Keratinocyte (primary cell): Measurements from ENCODE around the gene FMN2. TPM values are rescaled to one million over a fixed set of nuclear protein-coding genes. Genes with fewer than 3 reads are reported as not detected.

ENCODE experiments used
- DNase-seq: peaks from one replicate; pipeline ENCODE4 v3.0.0-alpha.2; 2011; ENCODE audit warnings: low read depth, missing footprints, low spot score
- FAIRE-seq: peaks from 2 replicates; lab custom pipeline; 2011; peaks lifted over from hg19 to GRCh38; lab: Jason Lieb, UNC
- H2AFZ ChIP-seq: 2 replicates; pipeline ENCODE4 v1.6.0; 2012; ENCODE audit warnings: low read length, control low read depth, inconsistent platforms; ENCODE audit not compliant: control insufficient read depth
- H3K27ac ChIP-seq: 2 replicates; pipeline ENCODE4 v1.5.1; 2011; ENCODE audit warnings: low read length; ENCODE audit not compliant: control insufficient read depth, insufficient read depth
- H3K27me3 ChIP-seq: 3 replicates; pipeline ENCODE4 v1.6.0; 2011; ENCODE audit warnings: low read length; ENCODE audit not compliant: control insufficient read depth, insufficient read depth; ENCODE audit errors: extremely low read depth
- H3K36me3 ChIP-seq, 2 experiments: 2 replicates in 1 of 2; 3 replicates in 1 of 2; pipeline ENCODE4 v1.5.1; 2011; ENCODE audit warnings: low read length in 2 of 2, mild to moderate bottlenecking in 1 of 2; ENCODE audit not compliant: control insufficient read depth in 2 of 2, insufficient read depth in 2 of 2; ENCODE audit errors: extremely low read depth in 1 of 2
- H3K4me1 ChIP-seq: 3 replicates; pipeline ENCODE4 v1.5.1; 2011; ENCODE audit warnings: low read length; ENCODE audit not compliant: control insufficient read depth, insufficient read depth; ENCODE audit errors: extremely low read depth
- H3K4me2 ChIP-seq: 3 replicates; pipeline ENCODE4 v1.6.0; 2011; ENCODE audit warnings: low read depth, low read length; ENCODE audit not compliant: control insufficient read depth, insufficient read depth; ENCODE audit errors: extremely low read depth
- H3K4me3 ChIP-seq, 3 experiments: fragments of 200-600 bp in 1 of 3; sonication (generic) in 1 of 3; 2 replicates in 2 of 3; 3 replicates in 1 of 3; pipeline ENCODE4 v1.5.1; 2011 to 2016; ENCODE audit warnings: low read length in 3 of 3, mild to moderate bottlenecking in 3 of 3, control low read depth in 2 of 3, inconsistent platforms in 1 of 3, low read depth in 1 of 3, mixed read lengths in 1 of 3, mixed run types in 1 of 3, moderate library complexity in 1 of 3; ENCODE audit not compliant: control insufficient read depth in 2 of 3, insufficient read depth in 2 of 3; ENCODE audit errors: extremely low read depth in 1 of 3
- H3K79me2 ChIP-seq: 2 replicates; pipeline ENCODE4 v1.6.0; 2012; ENCODE audit warnings: low read length; ENCODE audit not compliant: control insufficient read depth, insufficient read depth
- H3K9ac ChIP-seq: 3 replicates; pipeline ENCODE4 v1.6.0; 2011; ENCODE audit warnings: low read length; ENCODE audit not compliant: control insufficient read depth, insufficient read depth; ENCODE audit errors: extremely low read depth
- H3K9me1 ChIP-seq: 3 replicates; pipeline ENCODE4 v1.6.0; 2011; ENCODE audit warnings: low read length; ENCODE audit not compliant: control insufficient read depth, insufficient read depth; ENCODE audit errors: extremely low read depth
- H3K9me3 ChIP-seq: 2 replicates; pipeline ENCODE4 v1.5.1; 2012; ENCODE audit warnings: low read depth, low read length; ENCODE audit not compliant: control insufficient read depth
- H4K20me1 ChIP-seq: 3 replicates; pipeline ENCODE4 v1.6.0; 2011; ENCODE audit warnings: low read length; ENCODE audit not compliant: control insufficient read depth, insufficient read depth; ENCODE audit errors: extremely low read depth
- CTCF ChIP-seq, 3 experiments: IDR thresholded peaks in 1 of 3; conservative IDR thresholded peaks in 1 of 3; optimal IDR thresholded peaks in 1 of 3; 2 replicates in 2 of 3; 3 replicates in 1 of 3; pipeline versions ENCODE3 to v1.5.1; 2011; ENCODE audit warnings: low read length in 3 of 3, mild to moderate bottlenecking in 3 of 3, moderate library complexity in 2 of 3, control low read depth in 1 of 3, inconsistent platforms in 1 of 3; ENCODE audit not compliant: insufficient read depth in 2 of 3; ENCODE audit errors: extremely low read depth in 1 of 3
- EZH2 ChIP-seq: IDR thresholded peaks from one replicate; pipeline ENCODE4 v1.6.1; 2012; ENCODE audit warnings: inconsistent platforms, mild to moderate bottlenecking, low read length, moderate library complexity
- dilution Hi-C: fragments of 300-500 bp; cut with MboI; formaldehyde crosslinking; loops from one replicate; pipeline ENCODE4 v1.7.0; 2020; ENCODE audit warnings: low sequenced_read_pairs; ENCODE audit not compliant: extremely low pct_ligation_motif_present
- polyA plus RNA-seq, 5 experiments: library from polyadenylated mRNA; depleted of rRNA in 3 of 5; stranded (reverse) in 3 of 5; stranded (forward) in 1 of 5; unstranded in 1 of 5; fragments of >200 nt; gene quantifications; 1 replicate in 1 of 5; 2 replicates in 3 of 5; 3 replicates in 1 of 5; pipeline versions ENCODE4 v1.2.1 to v1.2.3, GENCODE V29; 2011 to 2012; ENCODE audit warnings: missing spikeins in 2 of 5, low read depth in 1 of 5, low replicate concordance in 1 of 5

The FMN2 gene
- polyA plus RNA-seq, 1 donor (not counting 4 experiments of a cell fraction or from before 2014, with no cell fraction given), result not detected

GRCh38 chr1:240495601-240496000 is 403.9 kb downstream of the FMN2 start:
- Histone ChIP-seq H3K4me2 (no peak overlapping the region), H3K9me3 (peaks cover 7% of the 10 kb centered on the region), H3K79me2 (no peaks in the 10 kb centered on the region), H3K27me3 (no peaks in the 10 kb centered on the region), H3K9me1 (no peaks in the 10 kb centered on the region), H4K20me1 (no peaks in the 10 kb centered on the region), H3K4me1 (no peaks in the 10 kb centered on the region), H3K36me3 (no peaks in the 10 kb centered on the region), H2AFZ (no peak overlapping the region), H3K27ac (no peak overlapping the region), H3K9ac (no peak overlapping the region), H3K4me3 (no peak overlapping the region)
- TF ChIP-seq CTCF (optimal IDR thresholded peaks at IDR 0.05 in 1 of 3, IDR thresholded peaks at IDR 0.05 in 1 of 3, conservative IDR thresholded peaks at IDR 0.05 in 1 of 3; ENCODE audit: extremely low read depth in 1 of 3, insufficient read depth in 2 of 3, low read length in 3 of 3) (no peak), EZH2 (no peak)
- DNase-seq (no peak), FAIRE-seq (no peak)
- dilution Hi-C loops, result no loop called here

- dilution Hi-C loops, result no loop called here
- no peak for DNase-seq
Observed at GRCh38 chr1:240496356-240496755, 404.7 kb downstream of the FMN2 start.

More at GRCh38 chr1:240496356-240496755, 404.7 kb downstream of the FMN2 start:
- Histone ChIP-seq H3K4me1 (no peaks in the 10 kb centered on the region), H2AFZ (no peak overlapping the region), H3K27ac (no peak overlapping the region), H3K27me3 (no peaks in the 10 kb centered on the region), H3K9ac (no peak overlapping the region), H3K36me3 (no peaks in the 10 kb centered on the region), H3K79me2 (no peaks in the 10 kb centered on the region), H3K9me3 (peaks cover 7% of the 10 kb centered on the region), H3K4me2 (no peak overlapping the region), H3K4me3 (no peak overlapping the region), H4K20me1 (no peaks in the 10 kb centered on the region), H3K9me1 (no peaks in the 10 kb centered on the region)
- TF ChIP-seq EZH2 (no peak), CTCF (optimal IDR thresholded peaks at IDR 0.05 in 1 of 3, IDR thresholded peaks at IDR 0.05 in 1 of 3, conservative IDR thresholded peaks at IDR 0.05 in 1 of 3; ENCODE audit: extremely low read depth in 1 of 3, insufficient read depth in 2 of 3, low read length in 3 of 3) (no peak)
- FAIRE-seq, result no peak
